CD14-positive monocyte (primary cell): ENCODE measurements around the gene FAM120A. TPM values are rescaled to one million over a fixed set of nuclear protein-coding genes. Genes with fewer than 3 reads are reported as not detected.

Experiments used
- DNase-seq, 3 donors: peaks; one replicate each; pipeline ENCODE4 v3.0.0-alpha.2; 2011 to 2022
- H2AFZ ChIP-seq: 2 replicates; pipeline ENCODE4 v1.6.0; 2012; ENCODE audit warnings: mild to moderate bottlenecking, low read depth, low read length, inconsistent platforms; ENCODE audit not compliant: insufficient read depth, poor library complexity, severe bottlenecking
- H3K27ac ChIP-seq, 2 donors: 1 replicate in 1 of 2; 2 replicates in 1 of 2; pipeline ENCODE4 v1.5.1; 2012 to 2013; ENCODE audit warnings: low read length in 2 of 2, control low read depth in 1 of 2, inconsistent platforms in 1 of 2, low read depth in 1 of 2, mild to moderate bottlenecking in 1 of 2
- H3K27me3 ChIP-seq, 2 donors: one replicate each; pipeline versions ENCODE4 v1.6.0 to v1.6.1; 2011 to 2013; ENCODE audit warnings: low read length in 2 of 2; ENCODE audit not compliant: control insufficient read depth in 2 of 2, insufficient read depth in 2 of 2
- H3K36me3 ChIP-seq, 2 donors: replicated peaks in 1 of 2; 1 replicate in 1 of 2; 2 replicates in 1 of 2; pipeline versions ENCODE4 v1.5.1 to v1.6.1; 2012 to 2013; ENCODE audit warnings: low read length in 2 of 2, control low read depth in 1 of 2, inconsistent platforms in 1 of 2, mild to moderate bottlenecking in 1 of 2; ENCODE audit not compliant: insufficient read depth in 2 of 2, control insufficient read depth in 1 of 2
- H3K4me1 ChIP-seq, 2 donors: 1 replicate in 1 of 2; 2 replicates in 1 of 2; pipeline versions ENCODE4 v1.5.1 to v1.6.1; 2012 to 2013; ENCODE audit warnings: low read length in 2 of 2, control low read depth in 1 of 2, inconsistent platforms in 1 of 2, mild to moderate bottlenecking in 1 of 2, moderate library complexity in 1 of 2; ENCODE audit not compliant: insufficient read depth in 2 of 2, control insufficient read depth in 1 of 2
- H3K4me2 ChIP-seq: replicated peaks from 2 replicates; pipeline ENCODE3; 2012; ENCODE audit warnings: low read length, moderate library complexity, mild to moderate bottlenecking; ENCODE audit not compliant: poor library complexity, severe bottlenecking; ENCODE audit errors: extremely low read depth
- H3K4me3 ChIP-seq, 3 experiments: fragments of 200-600 bp in 1 of 3; sonication (generic) in 1 of 3; replicated peaks in 1 of 3; 1 replicate in 2 of 3; 2 replicates in 1 of 3; pipeline ENCODE4 v1.5.1; 2011 to 2013; ENCODE audit warnings: low read length in 3 of 3, mild to moderate bottlenecking in 3 of 3, control low read depth in 2 of 3, low read depth in 2 of 3, inconsistent platforms in 1 of 3, moderate library complexity in 1 of 3
- H3K79me2 ChIP-seq: 2 replicates; pipeline ENCODE4 v1.6.0; 2012; ENCODE audit warnings: mild to moderate bottlenecking, control low read depth, inconsistent platforms, low read length, moderate library complexity; ENCODE audit not compliant: insufficient read depth
- H3K9ac ChIP-seq: 2 replicates; pipeline ENCODE4 v1.6.0; 2017; ENCODE audit warnings: low read length, mild to moderate bottlenecking; ENCODE audit not compliant: insufficient read depth, poor library complexity, severe bottlenecking
- H3K9me3 ChIP-seq, 2 donors: replicated peaks in 1 of 2; 1 replicate in 1 of 2; 2 replicates in 1 of 2; pipeline versions ENCODE4 v1.5.1 to v1.6.1; 2012 to 2013; ENCODE audit warnings: low read length in 2 of 2, control low read depth in 1 of 2; ENCODE audit not compliant: control insufficient read depth in 1 of 2, insufficient read depth in 1 of 2
- H4K20me1 ChIP-seq: 2 replicates; pipeline ENCODE4 v1.6.0; 2012; ENCODE audit warnings: mild to moderate bottlenecking, low read length, control low read depth, moderate library complexity; ENCODE audit not compliant: insufficient read depth
- H3K27ac Mint-ChIP-seq, 7 donors: one replicate each; pipeline ENCODE4 v1.8.0; 2020; ENCODE audit warnings: mild to moderate bottlenecking in 7 of 7, mixed read lengths in 7 of 7, moderate library complexity in 6 of 7, inconsistent platforms in 2 of 7
- H3K27me3 Mint-ChIP-seq, 3 donors: one replicate each; pipeline ENCODE4 v1.8.0; 2021 to 2022; ENCODE audit warnings: low read depth in 3 of 3, mild to moderate bottlenecking in 3 of 3, mixed read lengths in 3 of 3, moderate library complexity in 3 of 3, inconsistent platforms in 1 of 3
- H3K36me3 Mint-ChIP-seq, 2 donors: one replicate each; pipeline ENCODE4 v1.8.0; 2020; ENCODE audit warnings: mixed read lengths in 2 of 2, inconsistent platforms in 1 of 2, mild to moderate bottlenecking in 1 of 2
- H3K4me1 Mint-ChIP-seq: one replicate; pipeline ENCODE4 v1.8.0; 2020; ENCODE audit warnings: mild to moderate bottlenecking, mixed read lengths
- H3K4me3 Mint-ChIP-seq, 2 donors: one replicate each; pipeline ENCODE4 v1.8.0; 2020; ENCODE audit warnings: mild to moderate bottlenecking in 2 of 2, mixed read lengths in 2 of 2, moderate library complexity in 1 of 2
- H3K9me3 Mint-ChIP-seq, 7 donors: one replicate each; pipeline ENCODE4 v1.8.0; 2020 to 2022; ENCODE audit warnings: mixed read lengths in 7 of 7, mild to moderate bottlenecking in 6 of 7, moderate library complexity in 6 of 7, inconsistent platforms in 2 of 7
- CTCF ChIP-seq: fragments of 200-600 bp; IDR thresholded peaks from one replicate; pipeline ENCODE4 v1.8.0; 2022; ENCODE audit warnings: antibody characterized with exemption, mild to moderate bottlenecking
- WGBS: methylation state at CpG from one replicate; pipeline ENCODE4 v1.1.5; 2013; ENCODE audit warnings: missing lambda C conversion rate; ENCODE audit not compliant: insufficient coverage; 5-methylcytosine and 5-hydroxymethylcytosine counted together
- intact Hi-C, 2 donors: fragments of 100-400 bp; cut with micrococcal nuclease; formaldehyde crosslinking; loops; one replicate each; pipeline versions ENCODE4 v1.15.0 to v1.15.1; 2023
- polyA plus RNA-seq, 3 donors: library from polyadenylated mRNA; depleted of rRNA in 1 of 3; unstranded in 2 of 3; stranded (reverse) in 1 of 3; fragments of 300-500 nt in 2 of 3; fragments of >200 nt in 1 of 3; fragmentation: Illumina TruSeq in 2 of 3; gene quantifications; 1 replicate in 2 of 3; 2 replicates in 1 of 3; pipeline ENCODE4 v1.2.3, GENCODE V29; 2012 to 2021

The FAM120A gene
- polyA plus RNA-seq, 3 donors: 10.4 to 76.6 (median 12.7) TPM

- Histone ChIP-seq H3K4me2 (no peak overlapping the region), H3K27ac (peak overlapping the region in 1 of 2 donors; percentile 45), H3K36me3 (peaks cover 23 to 90% of the 10 kb centered on the region in 2 donors), H2AFZ (no peak overlapping the region), H3K27me3 (no peaks in the 10 kb centered on the region), H3K4me1 (no peaks in the 10 kb centered on the region), H3K79me2 (peaks cover 91% of the 10 kb centered on the region), H3K9ac (no peak overlapping the region), H4K20me1 (peaks cover 90% of the 10 kb centered on the region), H3K4me3 (no peak overlapping the region), H3K9me3 (no peaks in the 10 kb centered on the region)
- TF ChIP-seq CTCF: no peak
- DNase-seq: no peak
- Mint-ChIP-seq H3K9me3 (no peaks in the 10 kb centered on the region), H3K4me3 (no peak overlapping the region), H3K27ac (peak overlapping the region in 1 of 7 donors; percentile 53), H3K36me3 (peaks cover 60 to 77% of the 10 kb centered on the region in 2 donors), H3K27me3 (peaks cover 0 to 2% (median 2%) of the 10 kb centered on the region in 3 donors), H3K4me1 (peaks cover 4% of the 10 kb centered on the region)
- WGBS: 100% methylated on average over 4 of the region's 4 CpGs
- intact Hi-C loops: no loop called here
These were observed 28.8 kb downstream of the FAM120A start for GRCh38 chr9:93480262-93480661.

GRCh38 chr9:93480728-93481324 lies 29.3 kb downstream of the FAM120A start:
- Histone ChIP-seq H3K9me3 (no peaks in the 10 kb centered on the region), H3K36me3 (peaks cover 27 to 90% of the 10 kb centered on the region in 2 donors), H3K79me2 (peaks cover 91% of the 10 kb centered on the region), H3K9ac (no peak overlapping the region), H4K20me1 (peaks cover 90% of the 10 kb centered on the region), H3K4me1 (no peaks in the 10 kb centered on the region), H2AFZ (no peak overlapping the region), H3K27ac (peak overlapping the region in 1 of 2 donors; percentile 45), H3K4me3 (no peak overlapping the region), H3K4me2 (no peak overlapping the region), H3K27me3 (no peaks in the 10 kb centered on the region)
- 97% methylated on average over 6 of the region's 7 CpGs for WGBS
- H3K36me3 Mint-ChIP-seq: peaks cover 60 to 76% of the 10 kb centered on the region in 2 donors
- DNase-seq: no peak
- H3K9me3 Mint-ChIP-seq: no peaks in the 10 kb centered on the region
- intact Hi-C loops: no loop called here
- H3K27ac Mint-ChIP-seq: peak overlapping the region in 2 of 7 donors; percentile 42 to 63
- H3K4me3 Mint-ChIP-seq: no peak overlapping the region
- peaks cover 0 to 2% (median 2%) of the 10 kb centered on the region in 3 donors for H3K27me3 Mint-ChIP-seq
- no peak for TF ChIP-seq CTCF
- H3K4me1 Mint-ChIP-seq: peaks cover 7% of the 10 kb centered on the region
